OCI-LY3 (cell line): ENCODE results near the gene GABRR3.

Source experiments
- H2AFZ ChIP-seq: fragments of 200-600, 300-600 bp; shearing (Covaris generic); 2 replicates; pipeline ENCODE4 v1.6.0; 2014; ENCODE audit warnings: antibody characterized with exemption, low read depth, low read length
- H3K27ac ChIP-seq: fragments of 200-600, 300-600 bp; sonication (generic); 2 replicates; pipeline ENCODE4 v1.5.1; 2014; ENCODE audit warnings: mild to moderate bottlenecking, low read length, moderate library complexity, mixed read lengths
- H3K27me3 ChIP-seq: fragments of 200-600, 300-600 bp; sonication (generic); 2 replicates; pipeline ENCODE4 v1.6.1; 2014; ENCODE audit warnings: low read depth, low read length, mixed read lengths
- H3K36me3 ChIP-seq: fragments of 200-600, 300-600 bp; sonication (generic); replicated peaks from 2 replicates; pipeline ENCODE3; 2014; ENCODE audit warnings: low read depth, low read length, mixed read lengths
- H3K4me1 ChIP-seq: fragments of 300-600, 200-600 bp; sonication (generic); 2 replicates; pipeline ENCODE4 v1.6.1; 2014; ENCODE audit warnings: low read length, mixed read lengths
- H3K4me2 ChIP-seq: fragments of 200-600, 300-600 bp; sonication (generic); 2 replicates; pipeline ENCODE4 v1.6.1; 2014; ENCODE audit warnings: low read length, mixed read lengths
- H3K4me3 ChIP-seq: fragments of 300-600, 200-600 bp; sonication (generic); 2 replicates; pipeline ENCODE4 v1.5.1; 2014; ENCODE audit warnings: antibody characterized with exemption, mild to moderate bottlenecking, low read length, moderate library complexity
- H3K79me2 ChIP-seq: fragments of 300-600, 200-600 bp; shearing (Covaris generic); 2 replicates; pipeline ENCODE4 v1.6.1; 2014; ENCODE audit warnings: mild to moderate bottlenecking, low read length, mixed read lengths
- H3K9ac ChIP-seq: fragments of 300-600, 200-600 bp; shearing (Covaris generic); 2 replicates; pipeline ENCODE4 v1.6.0; 2014; ENCODE audit warnings: mild to moderate bottlenecking, low read length, moderate library complexity
- H3K9me3 ChIP-seq: fragments of 200-600, 300-600 bp; shearing (Covaris generic); 2 replicates; pipeline ENCODE4 v1.6.1; 2014; ENCODE audit warnings: low read length, mixed read lengths; ENCODE audit not compliant: insufficient read depth
- H4K20me1 ChIP-seq: fragments of 200-600, 300-600 bp; sonication (generic); 2 replicates; pipeline ENCODE4 v1.6.1; 2016; ENCODE audit warnings: low read length, mixed read lengths; ENCODE audit not compliant: insufficient read depth
- EZH2phosphoT487 ChIP-seq: fragments of 200-600 bp; shearing (Covaris generic); IDR thresholded peaks from 2 replicates; pipeline ENCODE4 v1.6.1; 2018; ENCODE audit warnings: antibody characterized with exemption, mixed run types, low read depth
- TF ChIP-seq, protein P1 (sequence below): fragments of 200-600, 300-600 bp; sonication (generic); IDR thresholded peaks from 2 replicates; pipeline ENCODE4 v1.5.1; 2014; ENCODE audit warnings: antibody characterized with exemption, low read length, low read depth

The GABRR3 gene

DNA sequence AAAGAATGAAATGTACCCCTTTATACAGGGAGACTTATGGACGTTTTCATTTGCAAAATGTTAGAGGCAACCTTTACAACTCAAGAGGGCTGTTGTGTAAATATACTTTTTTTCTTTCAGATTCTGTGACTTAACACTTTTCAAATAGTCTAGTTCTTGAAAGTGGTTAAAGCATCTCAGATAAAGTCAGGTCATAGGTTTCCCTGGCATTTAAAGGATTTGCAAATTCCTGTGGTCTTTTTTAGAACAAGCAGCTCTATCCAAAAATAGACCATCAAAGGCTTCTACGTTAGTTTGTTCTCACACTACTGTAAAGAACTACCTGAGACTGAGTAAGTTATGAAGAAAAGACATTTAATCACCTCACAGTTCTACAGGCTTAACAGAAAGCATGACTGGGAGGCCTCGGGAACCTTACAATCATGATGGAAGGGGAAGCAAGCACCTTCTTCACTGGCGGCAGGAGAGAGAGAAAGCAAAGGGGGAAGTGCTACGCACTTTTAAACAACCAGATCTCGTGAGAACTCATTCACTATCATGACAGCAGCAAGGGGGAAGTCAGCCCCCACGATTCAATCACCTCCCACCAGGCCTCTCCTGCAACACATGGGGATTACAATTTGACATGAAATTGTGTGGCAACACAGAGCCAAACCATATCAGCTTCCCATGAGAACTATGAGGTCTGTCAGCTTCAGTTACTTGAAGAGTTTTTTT is 23.3 kb upstream of the GABRR3 start:
- Histone ChIP-seq H3K4me1 (peaks cover 5% of the 10 kb centered on the region; the same call in 1 of the 2 replicates), H3K79me2 (no peaks in the 10 kb centered on the region), H3K9me3 (no peaks in the 10 kb centered on the region), H3K36me3 (no peaks in the 10 kb centered on the region), H4K20me1 (no peaks in the 10 kb centered on the region), H3K9ac (no peak overlapping the region), H3K27me3 (no peaks in the 10 kb centered on the region), H3K4me3 (no peak overlapping the region), H2AFZ (peak overlapping the region; percentile 67; the same call in 1 of the 2 replicates), H3K27ac (no peak overlapping the region), H3K4me2 (peak overlapping the region; percentile 5; the same call in 1 of the 2 replicates)
- no peak for TF ChIP-seq EZH2phosphoT487
- TF ChIP-seq, protein P1, sequence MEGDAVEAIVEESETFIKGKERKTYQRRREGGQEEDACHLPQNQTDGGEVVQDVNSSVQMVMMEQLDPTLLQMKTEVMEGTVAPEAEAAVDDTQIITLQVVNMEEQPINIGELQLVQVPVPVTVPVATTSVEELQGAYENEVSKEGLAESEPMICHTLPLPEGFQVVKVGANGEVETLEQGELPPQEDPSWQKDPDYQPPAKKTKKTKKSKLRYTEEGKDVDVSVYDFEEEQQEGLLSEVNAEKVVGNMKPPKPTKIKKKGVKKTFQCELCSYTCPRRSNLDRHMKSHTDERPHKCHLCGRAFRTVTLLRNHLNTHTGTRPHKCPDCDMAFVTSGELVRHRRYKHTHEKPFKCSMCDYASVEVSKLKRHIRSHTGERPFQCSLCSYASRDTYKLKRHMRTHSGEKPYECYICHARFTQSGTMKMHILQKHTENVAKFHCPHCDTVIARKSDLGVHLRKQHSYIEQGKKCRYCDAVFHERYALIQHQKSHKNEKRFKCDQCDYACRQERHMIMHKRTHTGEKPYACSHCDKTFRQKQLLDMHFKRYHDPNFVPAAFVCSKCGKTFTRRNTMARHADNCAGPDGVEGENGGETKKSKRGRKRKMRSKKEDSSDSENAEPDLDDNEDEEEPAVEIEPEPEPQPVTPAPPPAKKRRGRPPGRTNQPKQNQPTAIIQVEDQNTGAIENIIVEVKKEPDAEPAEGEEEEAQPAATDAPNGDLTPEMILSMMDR: no peak

DNA sequence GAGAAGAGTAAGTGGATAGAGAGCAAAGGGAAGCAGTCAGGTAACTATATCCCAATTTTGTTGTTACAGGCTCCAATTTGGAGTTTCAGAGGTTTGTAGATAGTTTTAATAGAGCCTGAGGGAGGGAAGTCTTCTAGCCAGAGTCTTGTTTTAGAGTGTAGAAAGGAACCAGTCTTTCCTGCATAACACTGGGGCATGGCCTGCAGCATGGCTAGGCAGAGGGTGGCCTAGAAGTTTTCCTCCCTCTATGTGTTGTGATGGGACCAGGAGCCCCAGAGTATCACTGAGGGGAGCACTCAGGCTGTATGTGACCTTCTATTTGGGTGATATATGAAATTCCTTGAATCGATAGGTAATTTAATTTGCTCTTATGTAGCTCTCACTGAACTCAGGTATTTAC is 22.5 kb upstream of the GABRR3 start:
- no peaks in the 10 kb centered on the region for H3K36me3 ChIP-seq
- no peaks in the 10 kb centered on the region for H3K27me3 ChIP-seq
- no peak overlapping the region for H3K9ac ChIP-seq
- no peak overlapping the region for H3K27ac ChIP-seq
- no peak overlapping the region for H3K4me3 ChIP-seq
- no peaks in the 10 kb centered on the region for H4K20me1 ChIP-seq
- H3K9me3 ChIP-seq: no peaks in the 10 kb centered on the region
- H2AFZ ChIP-seq: no peak overlapping the region
- TF ChIP-seq, protein P1: no peak
- H3K79me2 ChIP-seq: no peaks in the 10 kb centered on the region
- peaks cover 5% of the 10 kb centered on the region; the same call in 1 of the 2 replicates for H3K4me1 ChIP-seq
- H3K4me2 ChIP-seq: no peak overlapping the region

DNA sequence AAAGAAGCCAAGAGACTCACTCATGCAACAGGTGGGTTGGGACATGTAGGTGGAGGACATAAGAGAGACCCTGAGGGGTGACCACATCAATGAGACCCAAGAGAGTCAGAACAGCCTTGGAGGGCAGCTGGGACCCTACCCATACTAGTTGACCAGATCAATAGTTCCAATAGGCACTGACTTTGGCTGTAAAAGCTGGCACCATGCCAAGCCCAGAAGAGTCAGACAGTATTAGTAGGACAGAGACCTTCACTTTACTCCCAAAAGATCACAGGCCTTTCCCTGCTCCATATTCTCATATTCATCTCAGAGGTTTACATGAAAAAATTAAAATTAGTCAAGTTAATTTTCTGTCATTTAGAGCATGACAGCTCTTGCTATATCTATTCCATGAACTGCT is 20.9 kb upstream of the GABRR3 start:
- Histone ChIP-seq H3K9ac (no peak overlapping the region), H3K27ac (no peak overlapping the region), H4K20me1 (no peaks in the 10 kb centered on the region), H3K36me3 (no peaks in the 10 kb centered on the region), H3K9me3 (no peaks in the 10 kb centered on the region), H3K4me3 (no peak overlapping the region), H3K4me2 (no peak overlapping the region), H3K4me1 (peaks cover 5% of the 10 kb centered on the region; the same call in 1 of the 2 replicates), H3K79me2 (no peaks in the 10 kb centered on the region), H3K27me3 (no peaks in the 10 kb centered on the region), H2AFZ (no peak overlapping the region)
- TF ChIP-seq EZH2phosphoT487: no peak
- TF ChIP-seq, protein P1: no peak

DNA sequence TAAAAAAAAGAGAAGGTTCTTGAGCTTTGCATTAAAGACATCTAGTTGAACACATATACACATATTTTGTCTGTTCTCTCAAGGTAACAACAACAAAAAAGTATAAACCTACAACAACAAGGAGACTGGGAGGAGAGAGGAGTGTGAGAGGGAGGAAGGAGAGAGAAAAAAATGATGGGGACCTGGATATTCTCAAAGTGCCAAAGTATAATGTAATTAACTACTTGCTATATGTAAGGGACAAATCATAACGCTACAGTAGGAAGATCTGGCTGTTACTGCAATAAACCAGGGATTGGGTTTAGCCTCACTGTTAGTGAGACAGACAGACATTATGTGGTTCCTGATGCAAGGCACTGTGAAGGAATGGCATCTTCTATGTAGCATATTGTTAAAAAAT is 14.2 kb upstream of the GABRR3 start:
- no peaks in the 10 kb centered on the region for H4K20me1 ChIP-seq
- H3K9me3 ChIP-seq: no peaks in the 10 kb centered on the region
- no peak overlapping the region for H3K4me2 ChIP-seq
- H3K4me3 ChIP-seq: no peak overlapping the region
- TF ChIP-seq, protein P1: no peak
- TF ChIP-seq EZH2phosphoT487: no peak
- H2AFZ ChIP-seq: no peak overlapping the region
- H3K4me1 ChIP-seq: no peaks in the 10 kb centered on the region
- H3K27me3 ChIP-seq: no peaks in the 10 kb centered on the region
- H3K9ac ChIP-seq: no peak overlapping the region
- no peaks in the 10 kb centered on the region for H3K79me2 ChIP-seq
- no peak overlapping the region for H3K27ac ChIP-seq
- no peaks in the 10 kb centered on the region for H3K36me3 ChIP-seq
